ENCODE results near the gene SHF.
"Not testable (repeated sequence)": the region's sequence is repeated elsewhere in the genome, so short reads cannot be mapped to it uniquely, and the experiment has no call there.

The SHF gene, protein sequence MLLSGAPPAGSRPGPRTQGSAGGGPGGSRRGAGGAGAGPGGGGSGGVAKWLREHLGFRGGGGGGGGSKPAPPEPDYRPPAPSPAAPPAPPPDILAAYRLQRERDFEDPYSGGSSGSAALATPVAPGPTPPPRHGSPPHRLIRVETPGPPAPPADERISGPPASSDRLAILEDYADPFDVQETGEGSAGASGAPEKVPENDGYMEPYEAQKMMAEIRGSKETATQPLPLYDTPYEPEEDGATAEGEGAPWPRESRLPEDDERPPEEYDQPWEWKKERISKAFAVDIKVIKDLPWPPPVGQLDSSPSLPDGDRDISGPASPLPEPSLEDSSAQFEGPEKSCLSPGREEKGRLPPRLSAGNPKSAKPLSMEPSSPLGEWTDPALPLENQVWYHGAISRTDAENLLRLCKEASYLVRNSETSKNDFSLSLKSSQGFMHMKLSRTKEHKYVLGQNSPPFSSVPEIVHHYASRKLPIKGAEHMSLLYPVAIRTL

DNA sequence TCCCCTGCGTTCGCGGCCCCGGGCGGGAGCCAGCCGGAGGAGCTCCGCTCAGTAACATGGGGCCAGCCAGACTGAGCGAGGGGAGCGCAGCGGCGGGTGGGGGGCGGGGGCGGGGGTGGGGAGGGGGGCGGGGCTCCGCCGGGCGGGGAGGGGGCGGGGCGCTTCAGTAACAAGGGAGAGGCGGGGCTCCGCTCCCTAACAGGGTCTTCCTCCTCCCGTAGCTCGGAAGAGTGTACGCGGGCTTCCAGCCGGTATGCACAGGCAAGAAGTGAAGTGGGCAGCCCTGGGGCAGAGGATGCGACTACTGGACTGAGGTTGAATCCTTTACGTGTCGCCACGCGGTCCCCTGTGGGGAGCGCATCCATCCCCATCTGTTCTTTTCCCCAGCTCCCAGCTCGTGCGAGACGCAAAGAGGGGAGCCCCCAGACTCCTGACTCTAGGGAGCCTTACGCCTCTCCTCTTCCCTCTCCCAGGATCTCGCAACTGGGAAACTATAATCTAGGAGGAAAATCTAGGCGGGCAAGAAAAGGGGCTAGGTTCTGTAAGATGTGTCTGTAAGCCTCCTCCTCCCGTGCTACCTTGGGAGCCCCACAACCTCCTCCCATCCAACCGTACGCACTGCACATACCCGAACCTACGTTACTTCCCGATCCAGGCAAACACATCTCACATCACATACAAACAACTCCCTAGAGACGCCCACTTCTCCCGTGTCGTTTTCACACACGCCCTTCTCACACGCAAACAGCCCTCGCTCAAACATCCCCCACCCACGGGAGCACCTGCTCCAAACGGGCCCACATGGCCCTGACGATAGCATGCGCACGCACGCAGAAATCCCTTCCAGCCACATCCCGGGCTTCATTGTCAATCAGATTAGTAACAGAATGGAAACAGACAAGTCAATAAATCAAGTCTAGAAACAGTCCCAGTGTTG, at the start of gene SHF:
Gene SHF (minus strand): TSS at position 73 of the 937 bp plus-strand sequence. CDS start 15 bp downstream, at position 58.
- peak; percentile 91 for DNase-seq

DNA sequence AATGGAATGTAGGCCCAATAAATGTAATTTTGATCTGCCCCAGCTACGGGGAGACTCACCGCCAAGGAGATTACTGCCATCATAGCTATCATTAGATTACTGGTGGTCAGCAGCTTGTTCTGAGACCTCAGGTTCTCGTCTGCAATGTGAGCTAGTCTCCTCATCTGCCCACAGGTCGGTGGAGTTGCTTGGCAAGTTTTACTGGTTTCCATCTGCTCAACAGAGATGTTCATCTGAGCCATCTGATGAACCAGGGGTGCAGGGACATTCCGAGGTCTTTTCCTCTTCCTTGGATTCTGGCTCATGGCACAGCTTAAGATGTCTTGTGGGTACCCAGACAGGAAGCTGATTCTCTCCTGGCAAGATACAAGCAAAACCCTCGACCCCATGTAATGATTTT, 49.0 kb upstream of the SHF start:
- not testable (repeated sequence) for DNase-seq

DNA sequence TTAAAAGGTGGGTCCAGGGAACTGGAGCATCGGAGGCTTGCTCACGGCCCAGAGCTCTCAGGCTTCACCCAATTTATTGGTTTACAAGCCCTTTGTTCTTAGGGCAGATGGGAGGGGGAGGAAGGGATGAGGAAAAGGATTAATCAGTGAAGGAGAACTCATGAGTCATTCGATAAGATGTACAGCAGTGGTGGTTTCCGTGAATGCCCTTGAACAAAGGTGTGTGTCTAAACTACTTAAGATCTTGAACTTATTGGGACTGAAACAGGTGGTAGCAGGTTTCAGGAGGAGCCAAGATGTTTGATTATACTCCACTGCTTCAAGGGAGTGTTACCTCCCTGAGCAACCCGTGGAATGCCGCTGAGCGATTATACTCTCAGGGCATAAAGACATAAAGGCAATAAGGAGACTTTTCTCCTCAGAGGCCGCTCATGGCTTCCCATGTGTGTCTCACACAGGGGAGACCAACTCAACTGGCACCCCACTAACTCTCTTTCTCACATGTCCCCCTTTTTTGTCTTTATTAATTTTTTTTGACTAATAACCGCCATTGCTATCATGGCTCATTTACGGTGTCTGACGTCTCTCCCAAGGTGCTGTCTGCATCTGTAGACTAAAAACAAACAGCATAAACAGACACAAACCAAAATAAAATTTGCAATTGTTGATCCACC, 46.9 kb upstream of the SHF start:
- DNase-seq, result no peak

DNA sequence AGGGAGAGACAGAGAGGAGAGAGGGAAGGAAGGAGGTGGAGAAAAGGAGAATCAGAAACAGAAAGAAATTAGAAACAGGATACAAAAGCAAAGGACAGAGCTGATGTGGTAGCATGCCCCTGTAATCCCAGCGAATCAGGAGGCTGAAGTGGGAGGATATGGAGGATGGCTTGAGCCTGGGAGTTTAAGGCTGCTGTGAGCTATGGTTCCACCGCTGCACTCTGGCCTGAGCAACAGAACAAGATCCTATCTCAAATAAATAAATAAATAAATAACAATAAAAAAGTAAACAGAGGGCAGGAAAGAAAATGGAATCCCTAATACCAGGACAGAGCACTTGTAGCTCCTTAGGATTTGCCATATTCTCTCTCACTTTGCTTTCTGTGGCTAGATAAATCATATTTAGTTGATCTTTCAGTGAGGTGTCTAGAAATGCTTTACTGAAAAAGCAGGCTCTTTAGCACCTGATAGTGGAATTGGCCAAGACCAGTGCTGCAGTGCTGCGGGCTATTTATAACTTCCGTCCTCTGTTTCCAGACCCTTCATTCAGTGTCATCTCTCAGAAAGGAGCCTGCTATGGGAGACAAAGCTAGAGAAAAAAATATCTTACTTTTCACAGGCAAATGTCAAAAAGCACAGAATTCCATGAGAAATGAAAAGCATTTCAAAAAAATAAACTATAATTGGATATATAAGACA, 44.2 kb upstream of the SHF start:
- DNase-seq, result no peak

DNA sequence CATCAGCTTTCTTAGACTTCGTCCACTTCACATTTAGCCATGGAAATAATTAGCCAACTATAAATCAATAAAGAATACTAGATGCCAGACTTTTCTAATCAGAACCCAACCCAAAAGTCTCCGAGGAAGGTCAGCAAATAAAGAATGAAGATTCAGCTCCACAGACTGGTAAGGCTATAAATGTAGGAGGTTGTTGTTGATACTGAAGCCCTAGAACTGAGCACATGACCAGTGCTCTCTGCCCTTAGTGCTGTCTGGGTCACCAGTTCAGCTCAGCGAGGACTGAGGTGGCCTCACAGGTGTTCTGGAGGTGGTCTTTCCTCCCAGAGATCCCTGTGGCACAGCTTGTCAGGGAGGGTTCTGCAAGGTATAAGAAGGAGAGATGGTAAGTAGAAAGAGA, 43.4 kb upstream of the SHF start:
- DNase-seq, result no peak

DNA sequence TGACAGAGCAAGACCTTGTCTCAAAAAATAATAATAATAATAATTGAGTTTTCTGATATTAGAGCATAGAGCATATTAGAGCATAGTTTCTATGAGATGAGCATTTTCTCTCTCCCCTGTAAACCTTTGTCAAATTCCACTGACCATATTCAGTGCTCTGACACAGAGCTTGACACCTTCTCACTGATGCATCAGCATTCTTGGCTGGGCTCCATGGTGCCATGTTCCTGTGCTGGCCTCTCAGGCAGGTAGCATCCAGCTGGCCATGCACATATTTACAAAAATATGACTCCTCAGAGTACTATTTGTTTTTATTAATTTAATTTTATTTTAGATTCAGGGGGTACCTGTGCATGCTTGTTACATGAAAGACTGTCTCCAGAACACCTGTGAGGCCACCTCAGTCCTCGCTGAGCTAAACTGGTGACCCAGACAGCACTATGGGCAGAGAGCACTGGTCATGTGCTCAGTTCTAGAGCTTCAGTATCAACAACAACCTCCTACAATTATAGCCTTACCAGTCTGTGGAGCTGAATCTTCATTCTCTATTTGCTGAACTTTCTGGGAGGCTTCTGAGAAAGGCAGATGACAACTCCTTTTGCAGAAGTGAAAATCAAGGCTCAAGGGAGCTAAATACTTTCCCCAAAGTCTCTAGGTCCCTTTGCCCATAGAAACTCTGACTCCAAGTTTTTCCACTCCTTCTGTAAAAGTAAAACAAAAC, 42.6 kb upstream of the SHF start:
- DNase-seq, result no peak

DNA sequence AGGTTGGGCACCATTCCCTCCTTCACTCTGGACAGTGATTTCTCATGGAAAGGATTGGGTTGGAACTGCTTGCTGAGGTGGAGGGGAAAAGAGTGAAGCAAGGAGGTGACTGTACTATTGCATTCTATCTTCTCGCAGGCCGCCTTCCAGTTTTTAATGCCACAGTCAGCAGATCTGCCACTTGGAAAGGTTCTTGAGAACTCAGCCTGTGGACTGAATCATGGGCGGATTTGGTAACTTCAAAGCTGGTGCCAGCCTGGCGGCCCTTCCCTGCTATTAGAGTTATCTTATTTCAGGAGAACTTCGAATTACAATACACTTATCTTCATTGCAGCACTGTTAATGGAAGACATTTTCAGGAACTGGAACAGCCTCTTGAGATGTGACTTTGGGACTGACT, 41.2 kb upstream of the SHF start:
- no peak for DNase-seq

DNA sequence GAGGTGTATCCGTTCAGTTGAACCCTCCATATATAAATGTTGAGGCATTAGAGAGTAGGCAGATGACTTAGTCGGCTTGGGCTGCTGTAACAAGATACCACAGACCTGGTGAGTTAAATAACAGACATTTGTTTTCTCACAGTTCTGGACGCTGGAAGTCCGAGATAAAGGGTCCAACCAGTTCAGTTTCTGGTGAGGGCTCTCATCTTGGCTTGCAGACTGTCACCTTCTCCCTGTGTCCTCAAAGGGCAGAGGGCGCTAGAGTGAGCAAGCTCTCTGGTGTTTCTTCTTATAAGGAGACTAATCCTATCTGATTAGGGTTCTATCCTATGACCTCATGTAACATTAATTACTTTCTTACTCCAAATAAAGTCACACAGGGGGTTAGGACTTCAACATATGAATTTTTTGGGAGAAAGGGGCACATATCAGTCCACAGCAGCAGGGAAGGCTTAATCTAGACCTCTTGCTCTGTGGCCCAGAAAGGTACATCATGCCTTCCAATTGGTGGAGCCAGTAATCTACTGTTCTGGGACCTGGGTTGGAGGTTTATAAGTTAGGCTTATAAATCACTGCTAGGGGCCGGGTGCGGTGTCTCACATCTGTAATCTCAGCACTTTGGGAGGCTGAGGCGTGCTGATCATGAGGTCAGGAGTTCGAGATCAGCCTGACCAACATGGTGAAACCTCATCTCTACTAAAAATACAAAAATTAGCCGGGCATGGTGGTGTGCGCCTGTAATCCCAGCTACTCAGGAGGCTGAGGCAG, 37.9 kb upstream of the SHF start:
- no peak for DNase-seq

DNA sequence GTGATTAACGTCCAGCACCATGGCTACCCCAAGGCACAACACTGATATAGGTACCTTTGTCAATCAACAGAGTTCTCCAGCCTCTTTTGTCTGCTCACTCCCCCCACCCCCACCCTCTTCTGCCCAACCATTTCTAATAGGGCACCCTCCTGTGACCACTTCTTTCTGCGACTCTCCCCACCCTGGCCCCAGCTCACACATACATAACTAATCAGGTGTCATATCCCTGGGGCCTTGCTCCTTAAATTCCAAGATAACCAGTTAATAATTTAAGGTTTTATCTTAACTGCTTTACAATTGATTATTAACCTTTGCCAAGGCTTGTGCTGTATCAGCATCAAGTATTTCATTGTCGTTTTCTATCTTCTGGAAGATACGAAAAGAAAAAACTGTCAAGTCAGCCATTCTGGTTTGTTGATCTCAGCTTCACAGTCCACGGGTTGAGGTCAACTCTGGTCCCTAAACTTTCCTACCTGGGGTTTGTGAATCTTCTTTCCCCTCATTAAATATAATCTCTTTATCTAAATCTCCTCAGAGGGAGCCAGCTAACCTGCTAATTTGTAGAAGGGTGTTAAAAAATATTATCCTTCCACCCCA, 37.0 kb upstream of the SHF start:
- DNase-seq, result no peak

DNA sequence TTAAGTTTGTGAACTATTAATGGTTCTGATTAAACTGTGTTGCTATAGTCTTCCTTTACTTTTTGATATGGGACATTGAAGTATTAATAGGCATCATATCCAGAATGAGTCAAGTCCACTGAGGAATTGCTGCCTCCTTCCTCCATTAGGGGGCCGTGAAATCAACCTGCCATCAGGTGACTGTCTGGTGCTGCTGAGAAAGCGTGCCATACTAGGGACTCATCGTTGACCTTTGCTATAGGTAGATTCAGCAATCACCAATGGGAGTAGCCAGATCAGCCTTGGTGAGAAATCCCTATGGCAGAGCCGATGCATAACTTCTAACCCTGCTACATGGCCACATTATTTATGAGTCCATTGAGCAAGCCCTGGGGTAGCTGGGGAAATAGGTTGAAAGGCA, 34.2 kb upstream of the SHF start:
- no peak for DNase-seq

DNA sequence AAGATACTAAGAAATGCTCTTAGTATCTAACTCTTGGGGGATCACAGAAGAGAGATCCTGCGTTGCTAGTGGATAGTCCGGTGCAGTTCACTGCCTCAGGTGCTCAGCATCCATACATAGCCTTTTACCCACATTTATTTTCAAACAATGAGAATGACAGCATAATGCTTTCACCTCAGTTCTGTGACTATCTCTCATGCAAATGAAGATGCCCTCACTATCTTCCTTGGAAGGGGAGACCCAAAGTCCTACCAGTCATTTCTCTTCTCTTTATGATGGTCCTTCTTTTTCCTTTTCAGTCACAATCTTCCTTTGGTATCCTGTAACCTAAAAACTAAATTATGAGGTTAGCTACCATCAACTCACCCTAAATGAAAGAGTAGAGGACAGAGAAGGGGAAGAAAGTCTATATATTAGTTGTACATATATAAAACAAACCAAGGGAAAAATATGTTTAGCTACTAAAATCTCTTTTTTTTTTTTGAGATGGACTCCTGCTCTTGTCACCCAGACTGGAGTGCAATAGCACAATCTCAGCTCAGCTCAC, 33.4 kb upstream of the SHF start:
- DNase-seq, result no peak

DNA sequence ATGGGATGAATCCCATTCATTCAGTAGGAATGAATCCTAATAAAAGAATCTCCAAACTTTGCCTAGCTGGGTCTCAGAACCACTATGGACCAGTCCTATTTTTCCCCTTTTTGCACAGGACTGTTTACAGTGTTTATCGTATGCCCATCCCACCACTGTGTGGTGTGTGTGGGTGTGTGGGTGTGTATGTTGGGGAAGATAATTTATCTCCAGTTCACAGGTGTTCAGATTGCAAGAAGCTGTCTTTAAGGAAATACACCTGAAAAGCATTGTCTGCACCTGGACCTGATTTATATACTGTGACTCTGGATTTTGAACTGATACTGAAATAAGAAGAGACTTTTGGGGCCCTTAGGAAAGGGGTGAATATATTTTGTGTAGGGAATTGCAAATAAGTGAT, 24.7 kb upstream of the SHF start:
- no peak for DNase-seq

DNA sequence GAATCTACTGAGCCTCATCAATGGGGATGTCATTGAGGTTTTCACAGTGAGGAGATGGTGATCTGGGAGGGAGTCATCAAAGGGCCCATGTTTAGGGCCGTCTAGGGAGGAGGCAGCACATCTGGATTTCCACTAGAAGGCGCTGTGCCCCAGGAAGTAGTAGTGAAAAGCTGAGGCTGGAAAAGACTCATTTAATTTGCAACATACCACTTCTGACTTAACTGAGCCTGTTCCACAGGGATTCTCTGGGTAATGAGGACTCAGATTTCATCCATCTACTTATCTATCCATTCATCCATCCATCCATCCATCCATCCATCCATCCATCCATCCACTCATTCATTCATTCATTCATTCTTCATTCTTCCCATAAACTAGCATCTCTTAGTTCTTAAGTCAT, 17.4 kb upstream of the SHF start:
- DNase-seq, result peak; percentile 64

DNA sequence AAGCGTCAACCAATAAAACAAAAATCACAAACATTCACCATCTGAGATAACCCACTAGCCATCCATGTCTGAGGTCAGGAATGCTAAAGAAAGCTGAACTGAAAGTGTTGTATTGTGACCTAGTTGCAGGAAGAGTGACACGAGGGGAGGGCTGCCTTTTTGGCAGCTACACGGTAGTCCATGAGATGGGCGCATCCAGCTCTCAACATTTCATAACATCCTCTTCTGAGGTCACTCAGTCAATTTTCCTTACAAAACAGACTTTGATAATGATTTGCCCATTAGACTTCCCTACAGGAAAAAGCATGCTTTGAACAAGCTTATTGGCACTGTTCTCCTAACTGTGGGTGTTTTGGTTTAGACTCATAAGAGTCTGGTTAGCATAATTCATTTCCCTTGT, 15.4 kb upstream of the SHF start:
- no peak for DNase-seq

DNA sequence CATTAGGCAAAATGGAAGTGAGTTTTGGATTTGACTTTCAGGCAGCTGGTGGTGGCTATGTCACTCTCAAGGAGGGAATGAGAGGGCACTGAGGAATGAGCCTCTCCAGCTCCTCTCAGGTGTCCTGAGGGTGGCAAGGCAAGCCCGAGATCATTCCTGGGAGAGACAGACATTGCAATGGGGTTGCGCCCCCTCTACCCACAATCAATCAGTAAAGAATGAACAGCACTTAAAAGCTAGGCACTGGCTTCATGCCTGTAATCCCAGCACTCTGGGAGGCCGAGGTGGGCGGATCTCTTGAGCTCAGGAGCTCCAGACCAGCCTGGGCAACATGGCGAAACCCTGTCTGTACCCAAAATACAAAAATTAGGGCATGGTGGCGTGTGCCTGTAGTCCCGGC, 14.1 kb upstream of the SHF start:
- no peak for DNase-seq

DNA sequence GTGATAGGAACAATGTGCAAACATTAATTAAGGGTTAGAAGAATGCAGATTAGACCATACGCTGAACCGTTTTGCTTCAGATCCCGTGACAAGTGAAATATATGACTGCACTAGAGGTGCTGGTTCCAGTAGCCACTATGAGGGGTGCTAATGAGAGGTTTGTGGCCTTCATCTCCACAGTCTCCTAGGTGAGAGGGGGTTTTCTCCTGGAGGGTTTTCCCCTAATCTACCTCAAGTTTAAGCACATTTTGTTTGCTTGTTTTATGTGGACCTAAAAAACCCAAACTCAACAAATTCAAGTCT, 13.7 kb upstream of the SHF start:
- no peak for DNase-seq

DNA sequence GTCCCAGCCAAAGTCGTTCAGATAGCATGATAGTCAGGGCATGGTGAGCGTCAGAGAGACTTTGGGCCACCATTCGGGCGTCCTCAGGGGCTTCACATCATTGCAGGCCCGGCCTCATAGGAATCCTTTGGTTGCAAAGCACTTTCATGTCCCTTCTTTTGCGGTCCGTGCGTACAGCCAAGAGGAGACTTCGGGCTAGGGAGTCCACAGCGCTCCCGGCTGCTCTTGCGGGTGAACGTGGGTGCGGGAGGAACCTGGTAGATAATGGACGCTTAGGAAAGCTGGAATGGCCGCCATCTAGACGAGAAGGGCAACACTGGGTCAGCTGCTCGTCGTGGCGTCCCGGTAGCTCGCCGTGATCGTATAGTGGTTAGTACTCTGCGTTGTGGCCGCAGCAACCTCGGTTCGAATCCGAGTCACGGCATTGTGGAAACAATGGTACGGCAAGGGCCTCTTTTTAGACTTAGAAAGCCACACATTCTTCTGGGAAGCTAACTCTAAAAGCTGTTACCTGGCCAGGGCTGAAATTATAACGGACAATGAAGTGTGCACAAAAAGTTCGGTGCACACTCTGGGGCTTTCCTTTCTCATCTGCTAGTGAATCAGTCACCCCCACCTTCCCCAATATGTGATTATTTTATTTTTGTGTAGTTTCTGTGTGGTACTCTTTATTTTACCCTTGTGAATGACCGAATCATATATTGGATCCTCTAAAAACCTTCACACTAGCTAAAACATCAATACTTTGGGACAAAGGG, 13.2 kb upstream of the SHF start:
- peak; percentile 80 for DNase-seq

DNA sequence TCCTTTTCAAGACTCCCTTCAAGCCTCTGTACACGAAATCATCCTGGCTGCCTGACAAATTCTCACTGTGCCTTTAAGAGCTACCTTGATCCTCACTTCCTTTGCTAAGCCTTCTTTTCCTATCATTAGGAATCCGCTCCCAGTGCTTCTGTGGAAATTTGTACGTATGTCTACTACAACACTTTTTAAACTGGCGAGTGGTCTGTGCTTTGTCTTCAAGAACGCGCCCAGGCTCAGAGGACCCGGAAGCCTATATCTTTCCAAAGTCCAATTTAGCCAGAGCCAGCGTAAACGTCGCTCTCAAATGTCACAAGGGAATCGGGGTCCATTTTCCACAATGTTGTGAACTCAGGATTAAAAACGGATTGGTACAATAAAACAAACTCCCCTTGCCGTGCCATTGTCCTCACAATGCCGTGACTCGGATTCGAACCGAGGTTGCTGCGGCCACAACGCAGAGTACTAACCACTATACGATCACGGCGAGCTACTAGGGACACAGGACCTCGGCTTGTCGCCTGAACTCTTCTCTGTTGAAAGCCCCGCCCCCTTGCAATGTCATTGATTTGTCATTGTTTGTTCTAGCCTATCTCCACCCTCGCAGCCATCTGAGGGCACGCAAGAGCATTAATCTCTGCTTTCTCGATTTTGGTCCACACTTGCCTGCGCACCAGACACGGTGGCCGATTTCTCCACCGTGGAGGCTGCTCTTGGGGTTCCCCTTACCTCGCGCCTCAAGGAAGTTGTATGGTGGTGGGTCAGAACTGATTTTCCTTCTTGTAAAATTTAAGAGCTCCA, 12.4 kb upstream of the SHF start:
- peak; percentile 93 for DNase-seq
